ENCODE data around the gene DEK. TPM values are rescaled to one million over a fixed set of nuclear protein-coding genes. Genes with fewer than 3 reads are reported as not detected.
"Not testable (repeated sequence)": the region's sequence is repeated elsewhere in the genome, so short reads cannot be mapped to it uniquely, and the experiment has no call there.

The DEK gene
- total RNA-seq, 1 donor from 2014 or later: 33.8 TPM

GRCh38 chr6:18213439-18213838, 50.9 kb downstream of the DEK start:
- Mint-ChIP-seq H3K4me1 (ENCODE audit: low read depth, unreplicated experiment) (peaks cover 2% of the 10 kb centered on the region), H3K4me3 (ENCODE audit: unreplicated experiment) (no peak overlapping the region), H3K36me3 (ENCODE audit: unreplicated experiment) (peaks cover 11% of the 10 kb centered on the region), H3K27ac (ENCODE audit: unreplicated experiment) (no peak overlapping the region), H3K9me3 (ENCODE audit: unreplicated experiment) (no peaks in the 10 kb centered on the region), H3K27me3 (ENCODE audit: unreplicated experiment) (no peaks in the 10 kb centered on the region)
- TF ChIP-seq, protein P1, sequence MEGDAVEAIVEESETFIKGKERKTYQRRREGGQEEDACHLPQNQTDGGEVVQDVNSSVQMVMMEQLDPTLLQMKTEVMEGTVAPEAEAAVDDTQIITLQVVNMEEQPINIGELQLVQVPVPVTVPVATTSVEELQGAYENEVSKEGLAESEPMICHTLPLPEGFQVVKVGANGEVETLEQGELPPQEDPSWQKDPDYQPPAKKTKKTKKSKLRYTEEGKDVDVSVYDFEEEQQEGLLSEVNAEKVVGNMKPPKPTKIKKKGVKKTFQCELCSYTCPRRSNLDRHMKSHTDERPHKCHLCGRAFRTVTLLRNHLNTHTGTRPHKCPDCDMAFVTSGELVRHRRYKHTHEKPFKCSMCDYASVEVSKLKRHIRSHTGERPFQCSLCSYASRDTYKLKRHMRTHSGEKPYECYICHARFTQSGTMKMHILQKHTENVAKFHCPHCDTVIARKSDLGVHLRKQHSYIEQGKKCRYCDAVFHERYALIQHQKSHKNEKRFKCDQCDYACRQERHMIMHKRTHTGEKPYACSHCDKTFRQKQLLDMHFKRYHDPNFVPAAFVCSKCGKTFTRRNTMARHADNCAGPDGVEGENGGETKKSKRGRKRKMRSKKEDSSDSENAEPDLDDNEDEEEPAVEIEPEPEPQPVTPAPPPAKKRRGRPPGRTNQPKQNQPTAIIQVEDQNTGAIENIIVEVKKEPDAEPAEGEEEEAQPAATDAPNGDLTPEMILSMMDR (IDR thresholded peaks at IDR 0.05; ENCODE audit: partially characterized antibody, unreplicated experiment): no peak
- no peak for DNase-seq

- Mint-ChIP-seq H3K27ac (ENCODE audit: unreplicated experiment) (no peak overlapping the region), H3K9me3 (ENCODE audit: unreplicated experiment) (peaks cover 3% of the 10 kb centered on the region), H3K4me1 (ENCODE audit: low read depth, unreplicated experiment) (peaks cover 10% of the 10 kb centered on the region), H3K27me3 (ENCODE audit: unreplicated experiment) (no peaks in the 10 kb centered on the region), H3K4me3 (ENCODE audit: unreplicated experiment) (no peak overlapping the region), H3K36me3 (ENCODE audit: unreplicated experiment) (peaks cover 11% of the 10 kb centered on the region)
- TF ChIP-seq, protein P1 (IDR thresholded peaks at IDR 0.05; ENCODE audit: partially characterized antibody, unreplicated experiment): no peak
- DNase-seq: no peak
Measured at GRCh38 chr6:18212231-18212630, 52.1 kb downstream of the DEK start.

GRCh38 chr6:18211338-18211737, 53.0 kb downstream of the DEK start:
- DNase-seq: no peak
- TF ChIP-seq, protein P1 (IDR thresholded peaks at IDR 0.05; ENCODE audit: partially characterized antibody, unreplicated experiment): no peak
- Mint-ChIP-seq H3K27ac (ENCODE audit: unreplicated experiment) (no peak overlapping the region), H3K36me3 (ENCODE audit: unreplicated experiment) (peaks cover 7% of the 10 kb centered on the region), H3K27me3 (ENCODE audit: unreplicated experiment) (no peaks in the 10 kb centered on the region), H3K4me3 (ENCODE audit: unreplicated experiment) (no peak overlapping the region), H3K4me1 (ENCODE audit: low read depth, unreplicated experiment) (peaks cover 10% of the 10 kb centered on the region), H3K9me3 (ENCODE audit: unreplicated experiment) (peaks cover 3% of the 10 kb centered on the region)

- Mint-ChIP-seq H3K27ac (ENCODE audit: unreplicated experiment) (no peak overlapping the region), H3K4me3 (ENCODE audit: unreplicated experiment) (no peak overlapping the region), H3K36me3 (ENCODE audit: unreplicated experiment) (peaks cover 7% of the 10 kb centered on the region), H3K9me3 (ENCODE audit: unreplicated experiment) (peaks cover 3% of the 10 kb centered on the region), H3K27me3 (ENCODE audit: unreplicated experiment) (no peaks in the 10 kb centered on the region), H3K4me1 (ENCODE audit: low read depth, unreplicated experiment) (peaks cover 10% of the 10 kb centered on the region)
- no peak for DNase-seq
- TF ChIP-seq, protein P1 (IDR thresholded peaks at IDR 0.05; ENCODE audit: partially characterized antibody, unreplicated experiment): no peak
Measured at GRCh38 chr6:18210707-18211106, 53.6 kb downstream of the DEK start.

DNA sequence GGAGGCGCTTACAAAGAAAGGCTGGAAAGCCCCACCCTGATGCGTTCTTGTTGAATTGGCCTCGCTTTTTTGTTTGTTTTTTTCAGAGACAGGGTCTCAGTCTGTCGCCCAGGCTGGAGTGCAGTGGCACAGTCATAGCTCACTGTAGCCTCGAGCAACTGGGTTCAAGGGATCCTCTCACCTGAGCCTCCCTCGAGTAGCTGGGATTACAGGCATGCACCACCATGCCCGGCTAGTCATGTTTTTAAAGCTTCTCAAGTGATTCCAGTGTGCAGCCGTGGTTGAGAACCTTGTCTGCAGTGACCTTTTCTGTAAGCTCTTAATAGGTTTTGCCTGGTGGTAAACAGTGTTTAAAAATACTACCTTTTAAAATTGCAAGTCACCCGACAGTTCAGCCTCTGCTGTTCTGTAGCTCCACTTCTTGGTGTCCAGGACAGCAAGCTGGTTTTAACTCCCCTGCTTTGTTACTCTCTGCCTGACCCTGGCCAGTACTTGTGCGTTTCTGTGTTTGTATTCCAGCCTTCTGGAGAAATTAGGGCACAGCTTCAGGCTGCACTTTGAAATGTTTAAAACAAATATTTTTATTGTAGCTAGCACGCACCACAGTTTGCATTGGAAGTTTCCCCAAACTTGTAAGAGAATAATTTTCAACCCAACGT, 54.7 kb downstream of the DEK start:
- Mint-ChIP-seq H3K36me3 (ENCODE audit: unreplicated experiment) (peaks cover 7% of the 10 kb centered on the region), H3K4me1 (ENCODE audit: low read depth, unreplicated experiment) (peaks cover 10% of the 10 kb centered on the region)

GRCh38 chr6:18208778-18209177, 55.6 kb downstream of the DEK start:
- H3K27ac Mint-ChIP-seq (ENCODE audit: unreplicated experiment); DNase-seq; H3K4me3 Mint-ChIP-seq (ENCODE audit: unreplicated experiment); H3K4me1 Mint-ChIP-seq (ENCODE audit: low read depth, unreplicated experiment); H3K27me3 Mint-ChIP-seq (ENCODE audit: unreplicated experiment); H3K36me3 Mint-ChIP-seq (ENCODE audit: unreplicated experiment); H3K9me3 Mint-ChIP-seq (ENCODE audit: unreplicated experiment): not testable (repeated sequence)

More for the DNA sequence above, 54.7 kb downstream of the DEK start:
- Mint-ChIP-seq H3K27me3 (ENCODE audit: unreplicated experiment) (no peaks in the 10 kb centered on the region), H3K27ac (ENCODE audit: unreplicated experiment) (no peak overlapping the region), H3K4me3 (ENCODE audit: unreplicated experiment) (no peak overlapping the region), H3K9me3 (ENCODE audit: unreplicated experiment) (peaks cover 3% of the 10 kb centered on the region)
- TF ChIP-seq, protein P1 (IDR thresholded peaks at IDR 0.05; ENCODE audit: partially characterized antibody, unreplicated experiment): no peak
- DNase-seq: no peak
